ENCODE data around the gene GPC5. TPM values are rescaled to one million over a fixed set of nuclear protein-coding genes. Genes with fewer than 3 reads are reported as not detected.

Gene GPC5
- total RNA-seq, 1 experiment from 2014 or later = 0.15 TPM

DNA sequence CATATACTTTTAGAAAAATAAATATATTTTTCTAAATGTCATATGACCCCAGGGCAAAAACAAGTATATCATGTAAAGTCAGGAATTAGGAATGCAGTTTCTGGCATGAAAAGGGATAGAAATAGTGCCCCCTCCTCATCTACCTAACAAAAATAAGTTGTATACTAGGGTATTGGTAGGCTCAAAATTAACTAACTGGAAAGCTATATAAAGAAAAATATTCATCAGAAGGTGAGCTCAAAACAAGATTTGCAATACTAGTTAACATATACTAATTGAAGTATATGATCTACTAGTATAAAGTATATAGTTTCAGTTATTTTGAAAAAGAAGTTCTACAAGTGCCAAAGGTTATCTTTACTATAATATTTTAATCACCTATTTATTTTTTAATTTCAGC is 200.2 kb downstream of the GPC5 start:
- Histone ChIP-seq H3K23ac (ENCODE audit: insufficient read length, low read depth, low read length) (no peak overlapping the region), H2BK20ac (ENCODE audit: low read depth, low read length, poor library complexity, severe bottlenecking) (no peak overlapping the region), H3K79me1 (ENCODE audit: insufficient read depth, low read depth, low read length, poor library complexity, severe bottlenecking) (no peaks in the 10 kb centered on the region), H3K27ac (ENCODE audit: insufficient read length, low read depth, low read length) (no peak overlapping the region), H3K4ac (ENCODE audit: low read depth, low read length) (no peak overlapping the region), H3K79me2 (ENCODE audit: insufficient read depth, low read length) (no peaks in the 10 kb centered on the region), H3K23me2 (ENCODE audit: insufficient read length, low read depth, low read length, poor library complexity, severe bottlenecking) (no peaks in the 10 kb centered on the region), H2BK12ac (ENCODE audit: insufficient read length, low read depth, low read length) (no peak overlapping the region), H2BK120ac (ENCODE audit: low read depth, low read length, poor library complexity, severe bottlenecking) (no peak overlapping the region), H2BK15ac (ENCODE audit: low read depth, low read length) (no peak overlapping the region), H3K9me3 (ENCODE audit: control insufficient read depth, low read depth, low read length) (no peaks in the 10 kb centered on the region), H3K27me3 (ENCODE audit: insufficient read depth, low read length) (no peaks in the 10 kb centered on the region), H4K5ac (ENCODE audit: insufficient read length, low read depth, low read length) (no peak overlapping the region), H2AFZ (ENCODE audit: low read length) (no peak overlapping the region), H2BK5ac (ENCODE audit: insufficient read length, low read length) (no peak overlapping the region), H3K4me2 (ENCODE audit: insufficient read depth, insufficient read length, low read length) (no peak overlapping the region), H4K8ac (replicated peaks; ENCODE audit: insufficient read length, low read depth, low read length) (no peak overlapping the region), H3K4me1 (ENCODE audit: insufficient read depth, low read length) (no peaks in the 10 kb centered on the region), H3K56ac (ENCODE audit: insufficient read length, low read depth, low read length) (no peak overlapping the region), H4K91ac (ENCODE audit: insufficient read length, low read depth, low read length) (no peak overlapping the region), H3T11ph (ENCODE audit: low read length) (no peak overlapping the region), H3K9ac (ENCODE audit: extremely low read depth, insufficient read length, low read length) (no peak overlapping the region), H3K14ac (ENCODE audit: insufficient read depth, low read length) (no peak overlapping the region), H4K20me1 (ENCODE audit: control insufficient read depth, insufficient read depth, insufficient read length) (no peaks in the 10 kb centered on the region), H3K18ac (ENCODE audit: insufficient read length, low read depth, low read length) (no peak overlapping the region), H2AK5ac (ENCODE audit: insufficient read length, low read length) (no peak overlapping the region)
- no peak for DNase-seq
- no peaks in the 10 kb centered on the region for H3K36me3 Mint-ChIP-seq (ENCODE audit: insufficient read depth in 1 of 3, low read depth in 3 of 3)
- H3K27ac Mint-ChIP-seq = no peak overlapping the region
- H3K4me3 Mint-ChIP-seq = no peak overlapping the region
- H3K27me3 Mint-ChIP-seq (ENCODE audit: low read depth) = no peaks in the 10 kb centered on the region; the same call in 1 of the 2 replicates
- no peaks in the 10 kb centered on the region for H3K4me1 Mint-ChIP-seq
- no peaks in the 10 kb centered on the region for H3K9me3 Mint-ChIP-seq
- TF ChIP-seq CTCF (conservative IDR thresholded peaks at IDR 0.05) = no peak

All from H9 (cell line).